Endothelial cell of umbilical vein (primary cell): Measurements from ENCODE around the gene TUT7. TPM values are rescaled to one million over a fixed set of nuclear protein-coding genes. Genes with fewer than 3 reads are reported as not detected.

Experiments
- BruUV-seq: library from RNA; stranded (reverse); fragments of 400-500 nt; replicated peaks from 2 replicates; lab custom pipeline; 2021; lab: Mats Ljungman, UMichigan
- CTCF ChIA-PET: fragments of 300-600, 350-600 bp; sonication (Branson Sonifier 250); formaldehyde crosslinking; loops from one replicate; lab custom pipeline; 2021; ENCODE audit warnings: antibody characterized with exemption, inconsistent platforms; lab: Charles Lee
- POLR2A ChIA-PET: fragments of 300-600, 350-600 bp; sonication (Branson Sonifier 250); formaldehyde crosslinking; loops from one replicate; lab custom pipeline; 2021; ENCODE audit warnings: antibody characterized with exemption, inconsistent platforms; lab: Charles Lee
- DNase-seq: peaks from one replicate; pipeline ENCODE4 v3.0.0-alpha.2; 2011; ENCODE audit warnings: low read depth, low spot score
- FAIRE-seq: peaks from 2 replicates; lab custom pipeline; 2011; peaks lifted over from hg19 to GRCh38; lab: Jason Lieb, UNC
- H2AFZ ChIP-seq: 2 replicates; pipeline ENCODE4 v1.6.0; 2012; ENCODE audit warnings: low read depth, low read length, control low read depth, inconsistent platforms
- H3K27ac ChIP-seq: 2 replicates; pipeline ENCODE4 v1.5.1; 2011; ENCODE audit warnings: low read depth, mild to moderate bottlenecking, control low read depth, low read length, moderate library complexity; ENCODE audit not compliant: insufficient read depth
- H3K27me3 ChIP-seq, 2 experiments: 2 replicates each; pipeline versions ENCODE4 v1.6.0 to v1.6.1; 2011; ENCODE audit warnings: low read length in 2 of 2, mixed read lengths in 1 of 2; ENCODE audit not compliant: control insufficient read depth in 2 of 2, insufficient read depth in 2 of 2
- H3K36me3 ChIP-seq, 2 experiments: 2 replicates in 1 of 2; 3 replicates in 1 of 2; pipeline ENCODE4 v1.5.1; 2011; ENCODE audit warnings: low read length in 2 of 2, mild to moderate bottlenecking in 1 of 2, moderate library complexity in 1 of 2; ENCODE audit not compliant: control insufficient read depth in 2 of 2, insufficient read depth in 2 of 2; ENCODE audit errors: extremely low read depth in 1 of 2
- H3K4me1 ChIP-seq: 3 replicates; pipeline ENCODE4 v1.5.1; 2011; ENCODE audit warnings: mild to moderate bottlenecking, low read length; ENCODE audit not compliant: control insufficient read depth, insufficient read depth; ENCODE audit errors: extremely low read depth
- H3K4me2 ChIP-seq: 2 replicates; pipeline ENCODE4 v1.6.1; 2011; ENCODE audit warnings: low read length, control low read depth, mixed read lengths; ENCODE audit not compliant: insufficient read depth
- H3K4me3 ChIP-seq, 3 experiments: fragments of 200-600 bp in 1 of 3; sonication (generic), shearing (Covaris generic) in 1 of 3; replicated peaks in 1 of 3; 2 replicates each; pipeline ENCODE4 v1.5.1; 2011 to 2016; ENCODE audit warnings: control low read depth in 3 of 3, low read length in 3 of 3, mild to moderate bottlenecking in 2 of 3, inconsistent platforms in 1 of 3, low read depth in 1 of 3, moderate library complexity in 1 of 3; ENCODE audit not compliant: insufficient read depth in 1 of 3
- H3K79me2 ChIP-seq: 2 replicates; pipeline ENCODE4 v1.6.0; 2012; ENCODE audit warnings: low read length, inconsistent platforms; ENCODE audit not compliant: control insufficient read depth, insufficient read depth
- H3K9ac ChIP-seq: replicated peaks from 2 replicates; pipeline ENCODE3; 2011; ENCODE audit warnings: low read length, control low read depth; ENCODE audit not compliant: insufficient read depth; ENCODE audit errors: extremely low read depth
- H3K9me1 ChIP-seq: replicated peaks from 3 replicates; pipeline ENCODE4 v1.6.0; 2011; ENCODE audit warnings: mild to moderate bottlenecking, low read length; ENCODE audit not compliant: control insufficient read depth, insufficient read depth; ENCODE audit errors: extremely low read depth
- H3K9me3 ChIP-seq: replicated peaks from 2 replicates; pipeline ENCODE4 v1.5.1; 2012; ENCODE audit warnings: low read length, inconsistent platforms; ENCODE audit not compliant: control insufficient read depth, insufficient read depth
- H4K20me1 ChIP-seq: replicated peaks from 2 replicates; pipeline ENCODE3; 2011; ENCODE audit warnings: mild to moderate bottlenecking, low read length; ENCODE audit not compliant: control insufficient read depth, insufficient read depth; ENCODE audit errors: extremely low read depth
- EZH2 ChIP-seq: IDR thresholded peaks from 2 replicates; pipeline ENCODE4 v1.6.1; 2012; ENCODE audit warnings: borderline replicate concordance, low read depth, mild to moderate bottlenecking, moderate library complexity, low read length, inconsistent platforms; ENCODE audit not compliant: severe bottlenecking
- FOS ChIP-seq: IDR thresholded peaks from 2 replicates; pipeline ENCODE4 v1.6.1; 2011; ENCODE audit warnings: mild to moderate bottlenecking, low read length, moderate library complexity, borderline replicate concordance; ENCODE audit not compliant: insufficient read depth
- GATA2 ChIP-seq: IDR thresholded peaks from 2 replicates; pipeline ENCODE4 v1.7.0; 2011; ENCODE audit warnings: low read depth, mild to moderate bottlenecking, moderate library complexity, mixed read lengths, low read length; ENCODE audit not compliant: insufficient read length, insufficient read depth
- JUN ChIP-seq: IDR thresholded peaks from 2 replicates; pipeline ENCODE4 v1.6.1; 2011; ENCODE audit warnings: borderline replicate concordance, low read depth; ENCODE audit not compliant: insufficient read length, insufficient read depth
- MYC ChIP-seq: IDR thresholded peaks from one replicate; pipeline ENCODE4 v1.6.1; 2011; ENCODE audit warnings: mild to moderate bottlenecking, low read depth, low read length
- POLR2A ChIP-seq: IDR thresholded peaks from 2 replicates; pipeline ENCODE4 v1.6.1; 2012; ENCODE audit warnings: low read depth, mild to moderate bottlenecking, control low read depth, low read length
- POLR2AphosphoS5 ChIP-seq: IDR thresholded peaks from 2 replicates; pipeline ENCODE4 v1.6.1; 2012; ENCODE audit warnings: low read depth, mild to moderate bottlenecking, control low read depth, low read length, moderate library complexity; ENCODE audit not compliant: insufficient read depth
- dilution Hi-C: fragments of 300-500 bp; cut with MboI; formaldehyde crosslinking; loops from one replicate; pipeline ENCODE4 v1.15.0; 2019; ENCODE audit warnings: low sequenced_read_pairs; ENCODE audit not compliant: extremely low pct_ligation_motif_present
- intact Hi-C: fragments of 100-400 bp; cut with micrococcal nuclease; formaldehyde crosslinking; loops from one replicate; pipeline ENCODE4 v1.10.0; 2022
- polyA plus RNA-seq, 4 experiments: library from polyadenylated mRNA; depleted of rRNA in 3 of 4; stranded (reverse) in 3 of 4; unstranded in 1 of 4; fragments of >200 nt; gene quantifications; 2 replicates each; pipeline versions ENCODE4 v1.2.1 to v1.2.3, GENCODE V29; 2011 to 2012; ENCODE audit warnings: missing spikeins in 1 of 4
- total RNA-seq: library from RNA; stranded (reverse); gene quantifications from 2 replicates; pipeline ENCODE4 v1.2.3, GENCODE V29; 2021
- TF ChIP-seq, protein P1 (sequence below): IDR thresholded peaks from 2 replicates; pipeline ENCODE4 v1.6.1; 2011; ENCODE audit not compliant: insufficient read depth, insufficient read length
- TF ChIP-seq, protein P2 (sequence below), 2 donors: IDR thresholded peaks; 1 replicate in 1 of 2; 2 replicates in 1 of 2; pipeline ENCODE4 v1.5.1; 2011; ENCODE audit warnings: low read length in 2 of 2, mild to moderate bottlenecking in 2 of 2, moderate library complexity in 2 of 2, control low read depth in 1 of 2, inconsistent platforms in 1 of 2, low read depth in 1 of 2; ENCODE audit not compliant: insufficient read depth in 1 of 2; ENCODE audit errors: extremely low read depth in 1 of 2

TUT7 gene
- total and polyA plus RNA-seq, 2 donors (not counting 3 experiments of a cell fraction or from before 2014, with no cell fraction given) = 5.1 to 19.0 TPM

DNA sequence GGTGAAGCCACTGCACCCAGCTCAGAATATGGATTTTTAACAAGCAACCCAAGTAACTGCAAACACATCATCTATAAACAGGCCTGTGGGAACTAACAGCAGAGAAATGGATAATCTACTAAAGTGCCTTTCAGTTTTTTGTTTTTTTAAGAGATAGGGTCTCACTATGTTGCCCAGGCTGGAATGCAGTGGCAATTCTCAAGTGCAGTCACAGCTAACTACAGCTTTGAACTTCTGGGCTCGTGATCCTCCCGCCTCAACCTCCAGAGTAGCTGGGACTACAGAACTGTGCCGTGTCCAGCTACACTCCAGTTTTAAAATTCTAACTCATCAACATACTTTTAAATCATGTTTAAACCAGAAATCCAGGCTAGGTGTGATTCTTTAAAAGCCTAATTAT is 11.9 kb downstream of the TUT7 start:
- FAIRE-seq (no peak), DNase-seq (no peak)
- Histone ChIP-seq H3K79me2 (peaks cover 5% of the 10 kb centered on the region), H3K9me3 (no peaks in the 10 kb centered on the region), H3K27ac (no peak overlapping the region), H3K4me2 (no peak overlapping the region), H3K9ac (no peak overlapping the region), H3K36me3 (peaks cover 4 to 24% of the 10 kb centered on the region in 2 experiments), H3K27me3 (no peaks in the 10 kb centered on the region), H3K9me1 (no peaks in the 10 kb centered on the region), H3K4me1 (no peaks in the 10 kb centered on the region), H3K4me3 (no peak overlapping the region), H4K20me1 (no peaks in the 10 kb centered on the region), H2AFZ (no peak overlapping the region)
- BruUV-seq = no TSS peak
- POLR2A ChIA-PET = no interaction called here
- TF ChIP-seq POLR2A (no peak), POLR2AphosphoS5 (no peak), MYC (no peak), FOS (no peak), EZH2 (no peak), JUN (no peak), GATA2 (no peak)
- TF ChIP-seq, protein P1, sequence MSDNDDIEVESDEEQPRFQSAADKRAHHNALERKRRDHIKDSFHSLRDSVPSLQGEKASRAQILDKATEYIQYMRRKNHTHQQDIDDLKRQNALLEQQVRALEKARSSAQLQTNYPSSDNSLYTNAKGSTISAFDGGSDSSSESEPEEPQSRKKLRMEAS = no peak
- TF ChIP-seq, protein P2, sequence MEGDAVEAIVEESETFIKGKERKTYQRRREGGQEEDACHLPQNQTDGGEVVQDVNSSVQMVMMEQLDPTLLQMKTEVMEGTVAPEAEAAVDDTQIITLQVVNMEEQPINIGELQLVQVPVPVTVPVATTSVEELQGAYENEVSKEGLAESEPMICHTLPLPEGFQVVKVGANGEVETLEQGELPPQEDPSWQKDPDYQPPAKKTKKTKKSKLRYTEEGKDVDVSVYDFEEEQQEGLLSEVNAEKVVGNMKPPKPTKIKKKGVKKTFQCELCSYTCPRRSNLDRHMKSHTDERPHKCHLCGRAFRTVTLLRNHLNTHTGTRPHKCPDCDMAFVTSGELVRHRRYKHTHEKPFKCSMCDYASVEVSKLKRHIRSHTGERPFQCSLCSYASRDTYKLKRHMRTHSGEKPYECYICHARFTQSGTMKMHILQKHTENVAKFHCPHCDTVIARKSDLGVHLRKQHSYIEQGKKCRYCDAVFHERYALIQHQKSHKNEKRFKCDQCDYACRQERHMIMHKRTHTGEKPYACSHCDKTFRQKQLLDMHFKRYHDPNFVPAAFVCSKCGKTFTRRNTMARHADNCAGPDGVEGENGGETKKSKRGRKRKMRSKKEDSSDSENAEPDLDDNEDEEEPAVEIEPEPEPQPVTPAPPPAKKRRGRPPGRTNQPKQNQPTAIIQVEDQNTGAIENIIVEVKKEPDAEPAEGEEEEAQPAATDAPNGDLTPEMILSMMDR (IDR thresholded peaks at IDR 0.05; ENCODE audit: extremely low read depth in 1 of 2, insufficient read depth in 1 of 2, low read depth in 1 of 2, low read length in 2 of 2) = no peak
- CTCF ChIA-PET = interaction anchor here (1.0 to 2.9 kb wide), 2 partner anchors 16 to 72 kb away, joined by 3 to 8 read pairs; no protein-coding TSS in a partner anchor
- intact Hi-C loops (no loop called here), dilution Hi-C loops (no loop called here)
